ENCODE measurements around the gene NTN4. TPM values are rescaled to one million over a fixed set of nuclear protein-coding genes. Genes with fewer than 3 reads are reported as not detected.
"Not testable (repeated sequence)": the region's sequence is repeated elsewhere in the genome, so short reads cannot be mapped to it uniquely, and the experiment has no call there.

The NTN4 gene
- total RNA-seq, 3 donors from 2014 or later: 0.13 to 0.16 (median 0.16) TPM

DNA sequence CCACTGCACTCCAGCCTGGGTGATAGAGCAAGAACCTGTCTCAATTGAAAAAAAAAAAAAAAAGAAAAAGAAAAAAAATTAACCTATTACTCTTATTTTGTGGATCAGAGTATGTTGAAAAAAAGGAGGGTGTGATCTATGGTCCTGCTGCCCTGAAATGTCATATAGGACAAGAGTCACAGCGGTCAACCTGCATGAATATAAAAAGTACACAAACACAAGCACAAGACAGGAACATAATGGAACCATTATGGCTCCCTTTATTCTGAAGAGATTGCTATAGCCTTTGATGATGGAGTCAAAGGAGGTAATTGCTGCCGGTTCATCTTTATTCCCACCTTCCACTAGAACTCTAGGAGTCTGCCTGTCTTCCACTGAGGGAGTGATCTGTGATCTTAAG lies 96.9 kb downstream of the NTN4 start:
- ATAC-seq (no peak), DNase-seq (no peak)
- H3K4me1 Mint-ChIP-seq (ENCODE audit: low read depth): no peaks in the 10 kb centered on the region
- no peaks in the 10 kb centered on the region for H3K27me3 Mint-ChIP-seq (ENCODE audit: low read depth)
- H3K4me3 Mint-ChIP-seq: no peak overlapping the region
- H3K36me3 Mint-ChIP-seq (ENCODE audit: insufficient read depth): no peaks in the 10 kb centered on the region
- H3K9me3 Mint-ChIP-seq: no peaks in the 10 kb centered on the region

DNA sequence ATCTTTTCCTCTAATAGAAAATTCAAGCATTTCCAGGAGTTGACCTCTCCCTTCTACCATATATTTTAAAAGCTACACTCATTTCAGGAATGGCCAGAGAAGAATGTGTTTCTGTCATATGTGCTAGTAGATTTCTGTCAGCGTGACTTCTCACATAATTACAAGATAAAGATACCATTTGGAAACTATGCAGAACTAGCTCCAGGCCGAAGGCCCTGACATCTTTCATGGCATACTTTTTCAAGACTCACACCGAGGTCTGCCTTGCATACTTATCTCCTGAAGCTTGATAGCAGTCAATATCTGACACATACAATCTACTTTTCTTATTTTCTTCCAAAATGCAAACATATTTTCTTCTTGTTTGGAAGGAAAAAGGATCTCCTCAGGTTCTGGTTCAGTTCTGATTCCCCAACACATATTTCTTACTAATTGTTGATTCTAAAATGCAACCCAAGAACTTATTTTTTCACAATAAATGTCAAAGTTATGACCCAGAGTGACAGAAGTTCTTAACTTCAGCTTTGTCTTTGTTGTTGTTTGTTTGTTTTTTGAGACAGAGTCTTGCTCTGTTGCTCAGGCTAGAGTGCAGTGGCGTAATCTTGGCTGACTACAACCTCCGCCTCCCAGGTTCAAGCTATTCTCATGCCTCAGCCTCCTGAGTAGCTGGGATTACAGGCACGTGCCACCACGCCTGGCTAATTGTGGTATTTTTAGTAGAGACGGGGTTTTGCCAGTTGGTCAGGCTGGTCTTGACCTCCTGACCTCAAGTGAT lies 99.5 kb downstream of the NTN4 start:
- H3K4me1 Mint-ChIP-seq (ENCODE audit: low read depth): no peaks in the 10 kb centered on the region
- H3K36me3 Mint-ChIP-seq (ENCODE audit: insufficient read depth): no peaks in the 10 kb centered on the region
- DNase-seq (no peak), ATAC-seq (no peak)
- no peaks in the 10 kb centered on the region for H3K9me3 Mint-ChIP-seq
- peaks cover 3% of the 10 kb centered on the region for H3K27me3 Mint-ChIP-seq (ENCODE audit: low read depth)
- H3K4me3 Mint-ChIP-seq: no peak overlapping the region

DNA sequence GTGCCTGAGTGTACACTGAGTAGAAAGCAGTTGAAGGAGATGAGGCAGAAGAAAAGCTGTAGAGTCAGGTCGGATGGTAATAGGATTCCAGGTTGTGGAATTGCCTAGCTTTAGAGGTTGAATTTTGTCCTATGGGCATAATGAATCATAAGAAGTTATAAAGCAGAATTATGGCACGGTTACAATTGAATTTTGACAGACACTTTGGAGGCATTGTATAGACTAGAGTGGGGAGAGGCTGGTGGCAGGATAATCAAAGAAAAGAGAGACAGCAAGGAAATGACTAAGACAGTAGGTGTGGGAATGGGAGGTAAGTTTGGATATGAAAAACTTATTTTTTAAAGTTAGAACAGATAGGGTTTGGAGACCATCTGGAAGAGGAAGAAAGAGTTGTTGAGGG lies 102.6 kb downstream of the NTN4 start:
- Mint-ChIP-seq H3K36me3 (ENCODE audit: insufficient read depth) (no peaks in the 10 kb centered on the region), H3K4me1 (ENCODE audit: low read depth) (no peaks in the 10 kb centered on the region), H3K27me3 (ENCODE audit: low read depth) (peaks cover 4% of the 10 kb centered on the region), H3K4me3 (no peak overlapping the region), H3K9me3 (no peaks in the 10 kb centered on the region)
- no peak for ATAC-seq
- no peak for DNase-seq

DNA sequence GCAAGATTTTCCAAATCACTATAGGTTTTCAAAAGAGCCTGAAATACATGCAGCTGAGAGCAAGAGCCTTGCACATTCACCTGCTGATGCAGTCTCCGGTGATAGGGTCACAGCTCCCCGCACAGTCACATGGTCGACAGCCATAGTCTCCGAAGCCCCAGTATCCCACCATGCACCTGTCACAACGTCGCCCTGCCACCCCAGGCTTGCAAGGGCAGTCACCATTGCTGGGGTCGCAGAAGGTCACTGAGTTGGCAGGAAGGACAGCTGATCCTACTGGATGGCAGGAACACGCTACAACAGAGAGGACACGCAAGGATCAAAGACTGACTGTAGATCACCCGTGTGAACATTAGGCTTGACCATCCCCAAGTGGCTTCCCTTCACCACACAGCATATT lies 107.1 kb downstream of the NTN4 start:
- Mint-ChIP-seq H3K4me1 (ENCODE audit: low read depth) (no peaks in the 10 kb centered on the region), H3K4me3 (no peak overlapping the region), H3K36me3 (ENCODE audit: insufficient read depth) (no peaks in the 10 kb centered on the region), H3K9me3 (no peaks in the 10 kb centered on the region), H3K27me3 (ENCODE audit: low read depth) (peaks cover 4% of the 10 kb centered on the region)
- DNase-seq (no peak), ATAC-seq (no peak)

DNA sequence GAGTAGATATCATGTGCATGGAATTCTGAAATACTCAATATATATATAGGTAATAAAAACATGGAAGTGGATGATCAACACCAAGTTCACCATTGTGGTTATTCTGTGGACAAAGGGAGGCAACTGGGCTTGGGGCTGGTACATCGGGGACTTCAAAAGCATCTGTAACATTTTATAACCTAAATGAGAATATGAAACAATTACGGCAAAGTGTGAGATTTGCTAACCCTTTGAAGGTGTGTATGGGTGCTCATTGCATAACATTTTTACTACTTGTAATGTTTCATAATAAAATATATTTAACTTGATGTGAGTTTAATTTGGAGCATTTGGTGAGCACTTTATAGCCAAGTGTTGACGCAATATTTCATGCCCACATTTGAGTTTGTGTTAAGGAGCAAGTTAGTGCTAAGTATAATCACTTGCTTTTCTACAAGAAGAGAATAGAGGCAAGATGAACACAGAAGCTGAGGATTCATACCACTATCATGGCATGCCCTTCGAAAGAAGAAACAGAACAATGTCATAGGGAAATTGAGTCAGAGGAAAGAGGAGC lies 109.3 kb downstream of the NTN4 start:
- Mint-ChIP-seq H3K4me1 (ENCODE audit: low read depth) (no peaks in the 10 kb centered on the region), H3K27me3 (ENCODE audit: low read depth) (peaks cover 3% of the 10 kb centered on the region), H3K36me3 (ENCODE audit: insufficient read depth) (no peaks in the 10 kb centered on the region), H3K9me3 (no peaks in the 10 kb centered on the region), H3K4me3 (no peak overlapping the region)
- DNase-seq (no peak), ATAC-seq (no peak)

DNA sequence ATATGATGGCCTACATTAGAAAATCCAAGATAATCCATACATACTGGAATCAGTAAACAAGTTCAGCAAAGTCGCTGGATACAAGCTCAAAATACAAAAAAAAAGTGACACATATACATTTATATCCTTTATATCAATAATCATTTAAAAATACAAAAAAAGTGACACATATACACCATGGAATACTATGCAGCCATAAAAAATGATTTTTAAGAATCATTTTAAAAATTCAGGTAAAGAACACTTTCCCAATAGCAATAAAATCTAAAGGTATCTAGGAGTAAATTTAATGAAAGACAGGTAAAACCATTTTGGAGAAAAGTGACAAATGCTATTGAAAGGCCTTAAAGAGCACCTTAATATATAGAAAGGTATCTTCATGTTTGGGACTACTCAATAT lies 111.9 kb downstream of the NTN4 start:
- DNase-seq (no peak), ATAC-seq (no peak)
- no peaks in the 10 kb centered on the region for H3K27me3 Mint-ChIP-seq (ENCODE audit: low read depth)
- H3K4me3 Mint-ChIP-seq: no peak overlapping the region
- no peaks in the 10 kb centered on the region for H3K36me3 Mint-ChIP-seq (ENCODE audit: insufficient read depth)
- H3K9me3 Mint-ChIP-seq: no peaks in the 10 kb centered on the region
- H3K4me1 Mint-ChIP-seq (ENCODE audit: low read depth): no peaks in the 10 kb centered on the region

DNA sequence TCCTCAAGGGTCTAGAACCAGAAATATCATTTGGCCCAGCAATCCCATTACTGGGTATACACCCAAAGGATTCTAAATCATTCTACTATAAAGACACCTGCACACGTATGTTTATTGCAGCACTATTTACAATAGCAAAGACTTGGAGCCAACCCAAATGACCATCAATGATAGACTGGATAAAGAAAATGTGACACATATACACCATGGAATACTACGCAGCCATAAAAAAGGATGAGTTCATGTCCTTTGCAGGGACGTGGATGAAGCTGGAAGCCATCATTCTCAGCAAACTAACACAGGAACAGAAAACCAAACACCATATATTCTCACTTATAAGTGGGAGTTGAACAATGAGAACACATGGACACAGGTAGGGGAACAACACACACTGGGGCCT lies 112.8 kb downstream of the NTN4 start:
- H3K36me3 Mint-ChIP-seq (ENCODE audit: insufficient read depth); H3K9me3 Mint-ChIP-seq; ATAC-seq; DNase-seq; H3K4me3 Mint-ChIP-seq; H3K27me3 Mint-ChIP-seq (ENCODE audit: low read depth); H3K4me1 Mint-ChIP-seq (ENCODE audit: low read depth): not testable (repeated sequence)

DNA sequence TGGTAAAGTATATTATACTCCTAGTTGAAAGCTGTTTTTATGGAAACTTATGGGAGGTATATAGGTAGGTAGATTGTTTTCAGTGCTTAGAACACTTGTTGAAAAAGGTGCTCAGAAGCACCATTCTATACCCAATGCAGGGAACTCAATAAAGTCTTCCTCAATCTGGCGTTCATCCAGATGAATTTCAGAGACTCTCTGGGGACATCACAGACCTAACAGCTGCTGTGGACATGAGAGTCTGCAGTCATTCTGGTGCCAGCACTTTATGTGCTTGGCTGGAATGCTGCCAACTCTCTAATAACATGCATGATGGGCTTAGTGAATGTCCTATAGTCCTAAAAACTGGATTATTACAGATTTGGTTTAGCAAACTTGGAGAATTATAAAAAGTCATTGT lies 115.9 kb downstream of the NTN4 start:
- DNase-seq (no peak), ATAC-seq (no peak)
- no peak overlapping the region for H3K4me3 Mint-ChIP-seq
- peaks cover 4% of the 10 kb centered on the region for H3K27me3 Mint-ChIP-seq (ENCODE audit: low read depth)
- H3K36me3 Mint-ChIP-seq (ENCODE audit: insufficient read depth): no peaks in the 10 kb centered on the region
- no peaks in the 10 kb centered on the region for H3K4me1 Mint-ChIP-seq (ENCODE audit: low read depth)
- no peaks in the 10 kb centered on the region for H3K9me3 Mint-ChIP-seq

DNA sequence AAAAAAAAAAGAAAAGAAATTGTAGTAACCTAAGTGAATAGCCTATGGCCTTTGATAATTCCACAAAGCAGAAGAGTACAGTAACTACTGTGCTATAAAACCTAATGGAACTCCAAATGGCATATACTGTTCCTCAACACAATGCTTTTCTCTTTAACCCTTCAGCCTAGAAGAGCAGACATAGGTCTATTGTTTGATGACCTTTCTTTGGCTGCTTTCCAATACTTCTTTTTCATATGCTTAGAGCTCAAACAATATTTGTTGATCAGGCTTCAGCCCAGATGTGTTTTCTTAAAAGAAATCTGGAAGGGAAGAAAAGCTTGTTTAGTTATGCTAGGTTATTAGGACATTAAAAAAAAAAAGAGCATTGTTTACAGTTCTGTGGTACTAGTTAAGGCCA lies 116.4 kb downstream of the NTN4 start:
- H3K27me3 Mint-ChIP-seq (ENCODE audit: low read depth): peaks cover 4% of the 10 kb centered on the region
- no peaks in the 10 kb centered on the region for H3K36me3 Mint-ChIP-seq (ENCODE audit: insufficient read depth)
- no peak overlapping the region for H3K4me3 Mint-ChIP-seq
- DNase-seq: no peak
- H3K4me1 Mint-ChIP-seq (ENCODE audit: low read depth): no peaks in the 10 kb centered on the region
- ATAC-seq: no peak
- H3K9me3 Mint-ChIP-seq: no peaks in the 10 kb centered on the region

DNA sequence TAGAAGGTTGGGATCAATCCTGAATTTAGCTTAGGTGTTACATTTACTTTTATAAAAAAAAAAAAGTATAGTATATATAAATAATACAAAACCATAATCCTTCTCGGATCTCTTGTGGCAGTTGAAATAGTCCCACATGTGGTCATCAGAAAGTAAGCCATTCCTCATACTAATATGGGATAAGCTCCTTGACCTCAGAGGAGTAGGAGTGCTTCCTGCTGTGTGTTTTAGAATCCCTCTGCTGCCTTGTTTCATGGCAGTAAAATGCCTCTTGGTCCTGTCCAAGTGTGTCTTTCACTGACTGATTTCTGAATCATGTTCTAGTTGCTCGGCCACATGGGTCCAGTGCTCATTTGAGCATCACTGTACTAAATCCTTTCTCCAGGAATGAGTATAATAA lies 117.0 kb downstream of the NTN4 start:
- DNase-seq (no peak), ATAC-seq (no peak)
- Mint-ChIP-seq H3K9me3 (no peaks in the 10 kb centered on the region), H3K4me3 (no peak overlapping the region), H3K36me3 (ENCODE audit: insufficient read depth) (no peaks in the 10 kb centered on the region), H3K4me1 (ENCODE audit: low read depth) (no peaks in the 10 kb centered on the region), H3K27me3 (ENCODE audit: low read depth) (peaks cover 4% of the 10 kb centered on the region)

DNA sequence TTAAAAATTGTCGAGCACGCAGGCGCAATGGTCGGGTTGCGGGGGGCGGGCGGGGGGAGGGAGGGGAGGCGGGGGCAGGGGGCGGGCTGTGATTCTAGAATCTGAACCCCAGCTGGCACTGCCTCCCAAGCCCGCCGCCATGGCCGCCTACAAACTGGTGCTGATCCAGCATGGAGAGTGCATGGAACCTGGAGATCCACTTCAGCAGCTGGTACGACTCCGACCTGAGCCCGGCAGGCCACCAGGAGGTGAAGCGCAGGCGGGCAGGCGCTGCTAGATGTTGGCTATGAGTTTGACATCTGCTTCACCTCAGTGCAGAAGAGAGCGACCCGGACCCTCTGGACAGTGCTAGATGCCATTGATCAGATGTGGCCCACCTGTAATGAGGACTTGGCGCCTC lies 118.4 kb downstream of the NTN4 start:
- ATAC-seq (no peak), DNase-seq (no peak)
- Mint-ChIP-seq H3K36me3 (ENCODE audit: insufficient read depth) (no peaks in the 10 kb centered on the region), H3K4me1 (ENCODE audit: low read depth) (no peaks in the 10 kb centered on the region), H3K4me3 (no peak overlapping the region), H3K27me3 (ENCODE audit: low read depth) (peaks cover 4% of the 10 kb centered on the region), H3K9me3 (no peaks in the 10 kb centered on the region)

DNA sequence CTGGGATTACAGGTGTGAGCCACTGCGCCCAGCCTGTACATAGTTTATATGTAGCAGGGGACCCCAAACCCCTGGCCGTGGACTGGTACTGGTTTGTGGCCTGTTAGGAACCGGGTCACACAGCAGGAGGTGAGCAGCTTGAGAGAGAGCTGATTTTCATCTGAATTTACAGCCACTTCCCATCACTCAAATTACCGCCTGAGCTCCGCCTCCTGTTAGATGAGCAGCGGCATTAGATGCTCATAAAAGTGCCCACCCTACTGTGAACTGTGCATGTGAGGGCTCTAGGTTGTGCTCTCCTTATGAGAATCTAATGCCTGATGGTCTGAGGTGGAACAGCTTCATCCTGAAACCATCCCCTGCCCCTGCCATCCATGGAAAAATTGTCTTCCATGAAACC lies 119.3 kb downstream of the NTN4 start:
- Mint-ChIP-seq H3K36me3 (ENCODE audit: insufficient read depth) (no peaks in the 10 kb centered on the region), H3K4me3 (no peak overlapping the region), H3K27me3 (ENCODE audit: low read depth) (peaks cover 4% of the 10 kb centered on the region), H3K4me1 (ENCODE audit: low read depth) (no peaks in the 10 kb centered on the region), H3K9me3 (no peaks in the 10 kb centered on the region)
- DNase-seq: no peak
- no peak for ATAC-seq

DNA sequence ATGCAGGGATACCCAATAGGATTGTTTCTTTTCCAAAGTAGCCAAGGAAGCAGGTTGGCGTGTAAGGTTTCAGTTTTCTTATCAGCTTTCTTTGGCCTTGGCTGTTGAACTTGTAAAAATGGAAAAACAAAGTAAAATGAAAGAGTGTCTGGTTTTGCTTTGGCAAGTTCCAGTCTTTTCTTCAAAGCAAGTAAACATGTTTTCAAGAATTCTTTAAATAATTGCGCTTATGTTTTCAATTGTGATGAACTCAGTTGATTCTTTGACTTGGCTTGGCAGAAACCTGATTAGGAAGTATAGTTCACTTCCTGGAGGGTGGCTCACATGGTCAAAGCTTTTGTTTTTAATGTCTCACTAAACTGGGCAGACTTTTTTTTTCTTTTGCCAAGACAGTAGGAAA lies 127.0 kb downstream of the NTN4 start:
- H3K27me3 Mint-ChIP-seq (ENCODE audit: low read depth): peaks cover 5% of the 10 kb centered on the region
- H3K36me3 Mint-ChIP-seq (ENCODE audit: insufficient read depth): no peaks in the 10 kb centered on the region
- no peak for DNase-seq
- no peak overlapping the region for H3K4me3 Mint-ChIP-seq
- no peak for ATAC-seq
- no peaks in the 10 kb centered on the region for H3K4me1 Mint-ChIP-seq (ENCODE audit: low read depth)
- no peaks in the 10 kb centered on the region for H3K9me3 Mint-ChIP-seq

DNA sequence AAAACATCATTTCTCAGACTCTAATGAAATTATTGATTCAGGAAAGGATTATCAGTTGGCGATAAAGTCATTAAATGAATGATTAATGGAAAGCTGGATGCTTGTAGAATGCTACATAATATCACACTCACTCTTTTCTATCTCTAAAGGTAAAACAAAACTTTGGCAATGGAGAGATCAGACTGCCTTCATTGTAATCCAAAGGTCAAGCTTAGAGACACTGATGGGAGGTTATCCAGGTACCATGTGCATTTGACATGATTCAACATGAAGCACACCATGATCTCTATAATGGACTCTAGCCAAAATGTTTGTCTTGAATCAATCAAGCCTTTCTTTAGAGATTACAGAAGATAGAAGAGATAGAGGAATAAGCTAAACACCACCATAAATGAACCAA lies 129.2 kb downstream of the NTN4 start:
- ATAC-seq: no peak
- Mint-ChIP-seq H3K9me3 (no peaks in the 10 kb centered on the region), H3K4me3 (no peak overlapping the region), H3K27me3 (ENCODE audit: low read depth) (peaks cover 5% of the 10 kb centered on the region), H3K36me3 (ENCODE audit: insufficient read depth) (no peaks in the 10 kb centered on the region), H3K4me1 (ENCODE audit: low read depth) (no peaks in the 10 kb centered on the region)
- no peak for DNase-seq

DNA sequence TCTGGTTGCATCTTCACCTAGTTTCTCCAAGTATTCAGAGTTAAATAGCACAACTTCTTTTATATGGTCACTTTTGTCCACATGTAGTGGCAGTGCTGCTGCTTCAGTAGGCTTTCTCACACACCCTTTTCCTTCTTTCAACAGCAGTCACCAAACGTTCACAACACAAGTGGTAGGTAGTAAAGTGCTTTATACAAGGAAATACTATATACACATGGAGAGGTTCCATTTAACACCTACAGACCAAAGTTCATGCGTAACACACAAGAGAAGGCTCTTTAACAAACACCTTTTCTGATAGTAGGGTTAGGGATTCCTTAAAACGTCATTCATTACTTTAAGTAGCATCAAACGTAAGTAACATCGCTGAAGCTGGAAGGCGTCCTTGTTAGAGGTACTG lies 132.2 kb downstream of the NTN4 start:
- Mint-ChIP-seq H3K27me3 (ENCODE audit: low read depth) (peaks cover 3% of the 10 kb centered on the region), H3K9me3 (peaks cover 3% of the 10 kb centered on the region), H3K4me1 (ENCODE audit: low read depth) (no peaks in the 10 kb centered on the region), H3K36me3 (ENCODE audit: insufficient read depth) (no peaks in the 10 kb centered on the region), H3K4me3 (no peak overlapping the region)
- DNase-seq (no peak), ATAC-seq (no peak)
